Cardiac fibroblast (primary cell): ENCODE data around the gene CD82.

Experiments
- DNase-seq, 2 donors: peaks; one replicate each; pipeline versions ENCODE4 v3.0.0 to v3.0.0-alpha.2; 2010; ENCODE audit warnings: low read depth in 2 of 2
- H3K4me3 ChIP-seq, 2 donors: replicated peaks in 1 of 2; 1 replicate in 1 of 2; 2 replicates in 1 of 2; pipeline ENCODE4 v1.5.1; 2011; ENCODE audit warnings: low read depth in 2 of 2, low read length in 2 of 2, mild to moderate bottlenecking in 2 of 2, moderate library complexity in 1 of 2
- TF ChIP-seq, protein P1 (sequence below): IDR thresholded peaks from one replicate; pipeline ENCODE4 v1.5.1; 2011; ENCODE audit warnings: low read depth, mild to moderate bottlenecking, low read length, inconsistent platforms

Gene CD82

DNA sequence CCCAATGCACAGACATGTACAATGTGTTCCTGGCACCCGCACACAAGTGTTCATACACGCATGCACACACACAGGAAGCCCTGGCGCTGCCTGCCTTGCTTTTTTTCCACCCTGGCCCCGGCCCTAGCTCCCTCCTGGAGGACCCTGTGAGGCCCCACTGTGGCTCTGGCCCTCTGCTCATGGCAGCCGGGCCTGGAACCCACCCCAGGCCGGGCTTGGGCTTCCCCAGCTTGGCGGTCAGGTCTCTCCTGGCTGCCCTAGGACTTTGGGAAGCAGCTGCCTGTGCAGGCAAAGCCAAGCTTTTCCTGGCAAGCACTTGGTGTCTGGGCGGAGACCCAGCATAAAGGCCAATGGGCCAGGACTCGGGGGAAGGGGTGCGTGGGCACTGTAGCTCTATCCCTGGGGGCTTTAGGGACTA is 30.5 kb downstream of the CD82 start:
- no peak overlapping the region for H3K4me3 ChIP-seq
- DNase-seq, result peak in 1 of 2 donors; percentile 75
- TF ChIP-seq, protein P1, sequence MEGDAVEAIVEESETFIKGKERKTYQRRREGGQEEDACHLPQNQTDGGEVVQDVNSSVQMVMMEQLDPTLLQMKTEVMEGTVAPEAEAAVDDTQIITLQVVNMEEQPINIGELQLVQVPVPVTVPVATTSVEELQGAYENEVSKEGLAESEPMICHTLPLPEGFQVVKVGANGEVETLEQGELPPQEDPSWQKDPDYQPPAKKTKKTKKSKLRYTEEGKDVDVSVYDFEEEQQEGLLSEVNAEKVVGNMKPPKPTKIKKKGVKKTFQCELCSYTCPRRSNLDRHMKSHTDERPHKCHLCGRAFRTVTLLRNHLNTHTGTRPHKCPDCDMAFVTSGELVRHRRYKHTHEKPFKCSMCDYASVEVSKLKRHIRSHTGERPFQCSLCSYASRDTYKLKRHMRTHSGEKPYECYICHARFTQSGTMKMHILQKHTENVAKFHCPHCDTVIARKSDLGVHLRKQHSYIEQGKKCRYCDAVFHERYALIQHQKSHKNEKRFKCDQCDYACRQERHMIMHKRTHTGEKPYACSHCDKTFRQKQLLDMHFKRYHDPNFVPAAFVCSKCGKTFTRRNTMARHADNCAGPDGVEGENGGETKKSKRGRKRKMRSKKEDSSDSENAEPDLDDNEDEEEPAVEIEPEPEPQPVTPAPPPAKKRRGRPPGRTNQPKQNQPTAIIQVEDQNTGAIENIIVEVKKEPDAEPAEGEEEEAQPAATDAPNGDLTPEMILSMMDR, result no peak

DNA sequence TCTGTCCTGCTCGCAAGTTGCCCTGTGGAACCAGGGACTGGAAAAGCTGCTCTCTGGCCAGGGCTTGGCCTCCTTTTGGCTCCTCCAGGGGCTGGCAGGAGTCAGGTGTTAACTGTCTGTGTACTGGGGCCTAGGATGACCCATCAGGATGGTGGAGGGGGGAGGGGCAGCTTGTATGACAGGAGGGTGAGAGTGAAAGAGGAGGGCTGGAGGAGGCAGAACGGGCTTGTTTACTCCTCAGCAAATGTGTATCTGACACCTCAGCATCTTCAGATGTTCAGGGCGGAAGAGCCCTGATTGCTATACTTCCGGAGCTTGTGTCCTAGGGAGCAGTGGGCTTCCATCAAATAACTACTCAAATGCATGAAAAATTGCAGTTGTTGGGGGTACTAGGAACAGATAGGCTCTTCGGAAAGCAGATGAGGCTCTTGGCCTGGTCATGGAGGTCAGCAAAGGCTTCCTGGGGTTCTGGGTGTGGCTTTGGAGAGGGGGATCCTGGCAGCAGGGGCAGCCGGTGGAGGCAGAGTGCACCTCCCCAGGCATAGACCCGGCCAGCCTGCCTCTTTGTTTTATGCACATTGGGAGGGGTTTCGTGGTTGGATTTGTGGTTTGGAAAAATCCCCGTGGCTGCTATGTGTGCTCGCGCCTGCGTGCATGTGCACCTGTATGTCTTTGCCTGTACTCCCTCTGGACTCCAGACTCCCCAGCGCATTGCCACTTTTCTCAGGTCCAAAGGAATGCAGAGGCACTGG is 31.2 kb downstream of the CD82 start:
- TF ChIP-seq, protein P1, result no peak
- no peak overlapping the region for H3K4me3 ChIP-seq
- DNase-seq, result no peak

DNA sequence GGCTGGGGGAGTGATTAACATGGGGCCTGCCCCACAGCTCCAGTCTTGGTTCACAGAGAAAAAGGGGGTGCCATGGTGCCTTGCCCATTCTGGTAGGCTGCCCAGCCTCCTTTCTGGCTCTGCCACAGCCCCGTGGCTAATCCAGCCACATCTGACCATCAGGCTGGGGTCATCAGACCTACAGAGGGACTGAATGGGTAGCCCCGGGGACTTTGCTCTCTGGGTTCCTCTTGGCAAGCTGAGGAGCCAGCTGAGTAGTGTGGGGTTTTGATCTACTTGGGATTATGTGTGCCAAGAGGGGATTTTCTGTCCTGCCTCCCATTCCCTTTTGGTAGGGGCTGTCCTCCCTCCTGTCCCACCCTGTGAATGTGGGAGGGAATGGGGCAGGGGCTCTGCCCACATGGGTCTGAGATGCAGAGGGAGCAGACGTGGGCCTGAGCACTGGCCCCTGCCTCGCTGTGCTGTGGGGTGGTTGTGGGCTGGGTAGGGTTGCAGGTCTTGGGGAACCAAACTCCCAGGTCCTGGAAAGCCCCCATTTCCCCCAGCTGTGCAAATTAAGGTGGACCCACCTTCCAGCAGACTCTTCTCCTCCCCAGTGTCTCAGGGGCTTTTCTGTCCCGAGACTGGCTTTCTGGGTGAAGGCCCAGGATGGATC is 32.0 kb downstream of the CD82 start:
- TF ChIP-seq, protein P1, result no peak
- no peak overlapping the region for H3K4me3 ChIP-seq
- DNase-seq, result no peak

DNA sequence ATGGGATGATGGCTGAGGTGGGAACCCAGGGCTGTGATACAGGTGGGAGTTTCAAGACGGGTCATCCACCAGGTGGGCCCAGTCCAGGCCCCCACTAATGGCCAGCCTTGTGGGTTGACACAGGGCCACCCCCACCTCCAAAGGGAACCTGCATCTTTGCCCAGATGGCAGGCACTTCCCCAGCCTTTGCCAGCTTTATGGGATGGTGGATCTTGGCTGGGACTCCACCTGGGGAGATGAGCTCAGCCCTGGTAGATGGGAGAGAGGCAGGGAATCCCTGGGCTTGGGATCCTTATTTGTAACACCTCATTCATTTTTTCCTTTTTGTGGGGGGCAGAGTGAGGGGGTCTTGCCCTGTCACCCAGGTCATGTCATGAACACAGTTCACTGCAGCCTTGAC is 33.4 kb downstream of the CD82 start:
- DNase-seq, result no peak
- H3K4me3 ChIP-seq, result no peak overlapping the region
- TF ChIP-seq, protein P1, result no peak

DNA sequence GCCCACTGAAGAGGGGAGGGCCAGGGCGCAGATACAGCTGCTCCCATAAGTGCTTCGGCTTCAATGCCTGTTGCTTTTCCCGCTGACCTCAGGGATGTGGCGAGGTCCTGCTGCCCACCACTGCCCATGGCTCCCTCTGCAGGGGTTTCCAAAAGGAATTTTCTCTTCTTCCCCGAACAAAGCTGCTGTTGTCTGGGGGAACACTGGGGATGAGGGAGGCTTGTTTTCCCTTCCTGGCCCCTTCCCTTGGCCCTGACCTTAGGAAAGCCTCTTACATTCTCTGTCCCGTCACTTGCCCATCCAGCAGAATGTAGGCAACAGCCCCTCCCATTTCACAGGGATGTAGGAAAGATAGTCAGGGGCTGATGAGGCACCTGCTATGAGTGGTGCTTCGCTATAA is 34.8 kb downstream of the CD82 start:
- TF ChIP-seq, protein P1, result no peak
- no peak for DNase-seq
- no peak overlapping the region for H3K4me3 ChIP-seq

DNA sequence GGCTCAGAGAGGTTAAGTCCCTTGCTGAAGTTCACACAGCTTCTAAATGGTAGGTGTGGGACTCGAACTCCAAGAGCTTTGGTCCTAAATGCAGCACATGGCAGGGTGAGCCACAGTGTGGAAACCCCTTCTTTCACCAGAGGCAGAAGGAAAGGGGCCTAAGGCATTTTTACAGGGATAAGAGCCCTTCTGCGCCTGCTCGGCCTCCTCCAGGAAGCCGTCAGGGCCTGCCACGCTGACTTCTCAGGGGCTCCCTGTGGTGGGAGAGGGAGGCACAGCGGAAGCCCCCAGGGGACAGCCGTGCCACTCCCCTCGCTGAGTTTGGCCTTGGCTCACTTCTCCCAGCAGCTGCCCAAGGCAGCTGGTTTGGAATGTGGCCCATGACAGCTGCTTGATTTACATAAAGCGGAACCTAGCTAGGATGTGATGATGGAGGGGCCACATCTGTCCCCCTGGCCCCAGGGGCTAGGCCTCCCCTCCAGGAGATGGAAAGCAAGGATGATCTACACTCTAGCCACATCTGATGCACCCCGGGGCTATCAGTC is 35.4 kb downstream of the CD82 start:
- no peak overlapping the region for H3K4me3 ChIP-seq
- DNase-seq, result peak; percentile 28 to 63
- TF ChIP-seq, protein P1, result no peak
